Fibroblast of pulmonary artery (primary cell): ENCODE results near the gene AGAP1.
"Not testable (repeated sequence)": the region's sequence is repeated elsewhere in the genome, so short reads cannot be mapped to it uniquely, and the experiment has no call there.

ENCODE experiments used
- DNase-seq: peaks from one replicate; pipeline ENCODE4 v3.0.0-alpha.2; 2010; ENCODE audit warnings: low read depth
- H3K4me3 ChIP-seq: replicated peaks from 2 replicates; pipeline ENCODE4 v1.5.1; 2011; ENCODE audit warnings: low read depth, mild to moderate bottlenecking, control low read depth, low read length, moderate library complexity
- TF ChIP-seq, protein P1 (sequence below): IDR thresholded peaks from 2 replicates; pipeline ENCODE4 v1.5.1; 2011; ENCODE audit warnings: mild to moderate bottlenecking, control low read depth, low read length, inconsistent platforms; ENCODE audit errors: missing control alignments

The AGAP1 gene

DNA sequence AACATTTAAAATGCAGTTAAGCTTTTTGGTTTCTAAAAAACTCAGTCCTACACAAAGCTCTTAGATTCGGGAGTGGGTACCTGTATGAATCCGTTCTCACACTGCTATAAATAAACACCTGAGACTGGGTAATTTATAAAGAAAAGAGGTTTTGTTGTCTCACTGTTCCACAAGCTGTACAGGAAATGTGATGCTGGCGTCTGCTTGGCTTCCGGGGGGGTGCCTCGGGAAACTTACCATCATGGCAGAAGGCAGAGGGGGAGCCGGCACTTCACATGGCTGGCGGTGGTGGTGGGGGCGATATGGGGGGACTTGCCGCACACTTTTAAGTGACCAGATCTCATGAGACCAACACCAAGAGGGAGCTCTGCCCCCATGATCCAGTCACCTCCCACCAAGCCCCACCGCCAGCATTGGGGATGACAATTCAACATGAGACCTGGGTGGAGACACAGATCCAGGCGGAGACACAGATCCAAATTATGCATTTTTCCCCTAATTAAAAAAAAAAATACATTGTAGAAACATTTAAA lies 451.8 kb downstream of the AGAP1 start:
- DNase-seq: no peak
- H3K4me3 ChIP-seq: no peak overlapping the region
- TF ChIP-seq, protein P1, sequence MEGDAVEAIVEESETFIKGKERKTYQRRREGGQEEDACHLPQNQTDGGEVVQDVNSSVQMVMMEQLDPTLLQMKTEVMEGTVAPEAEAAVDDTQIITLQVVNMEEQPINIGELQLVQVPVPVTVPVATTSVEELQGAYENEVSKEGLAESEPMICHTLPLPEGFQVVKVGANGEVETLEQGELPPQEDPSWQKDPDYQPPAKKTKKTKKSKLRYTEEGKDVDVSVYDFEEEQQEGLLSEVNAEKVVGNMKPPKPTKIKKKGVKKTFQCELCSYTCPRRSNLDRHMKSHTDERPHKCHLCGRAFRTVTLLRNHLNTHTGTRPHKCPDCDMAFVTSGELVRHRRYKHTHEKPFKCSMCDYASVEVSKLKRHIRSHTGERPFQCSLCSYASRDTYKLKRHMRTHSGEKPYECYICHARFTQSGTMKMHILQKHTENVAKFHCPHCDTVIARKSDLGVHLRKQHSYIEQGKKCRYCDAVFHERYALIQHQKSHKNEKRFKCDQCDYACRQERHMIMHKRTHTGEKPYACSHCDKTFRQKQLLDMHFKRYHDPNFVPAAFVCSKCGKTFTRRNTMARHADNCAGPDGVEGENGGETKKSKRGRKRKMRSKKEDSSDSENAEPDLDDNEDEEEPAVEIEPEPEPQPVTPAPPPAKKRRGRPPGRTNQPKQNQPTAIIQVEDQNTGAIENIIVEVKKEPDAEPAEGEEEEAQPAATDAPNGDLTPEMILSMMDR: no peak

DNA sequence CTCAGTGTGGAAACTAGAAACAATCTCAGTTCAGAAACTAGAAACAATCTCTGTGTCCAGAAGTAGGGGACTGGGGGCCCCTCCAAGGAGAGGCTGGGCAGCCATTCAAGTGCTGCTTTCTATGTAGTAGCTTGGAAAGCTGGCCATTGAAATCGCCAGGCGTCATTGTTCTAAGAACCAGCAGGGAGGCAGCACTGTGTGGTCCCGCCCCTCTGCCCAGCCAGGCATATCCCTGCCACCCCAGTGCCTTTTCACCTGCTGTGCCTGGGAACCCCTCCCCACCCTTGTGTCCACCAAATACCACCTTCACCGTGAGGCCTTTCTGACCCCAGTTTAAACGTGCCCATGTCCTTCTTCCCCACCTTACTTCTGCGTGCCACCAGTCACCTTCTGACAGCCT lies 452.7 kb downstream of the AGAP1 start:
- TF ChIP-seq, protein P1: no peak
- no peak for DNase-seq
- no peak overlapping the region for H3K4me3 ChIP-seq

DNA sequence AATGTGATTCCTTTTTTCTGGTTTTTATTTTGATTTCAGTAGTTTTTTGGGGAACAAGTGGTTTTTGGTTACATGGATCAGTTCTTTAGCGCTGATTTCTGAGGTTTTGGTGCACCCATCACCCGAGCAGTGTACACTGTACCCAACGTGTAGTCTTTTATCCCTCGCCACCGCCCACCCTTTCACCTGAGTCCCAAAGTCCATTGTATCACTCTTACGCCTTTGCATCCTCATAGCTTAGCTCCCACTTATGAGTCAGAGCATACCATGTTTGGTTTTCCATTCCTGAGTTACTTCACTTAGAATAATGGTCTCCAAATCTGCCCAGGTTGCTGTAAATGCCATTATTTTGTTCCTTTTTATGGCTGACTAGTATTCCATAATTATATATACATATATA lies 453.2 kb downstream of the AGAP1 start:
- not testable (repeated sequence) for DNase-seq, H3K4me3 ChIP-seq

DNA sequence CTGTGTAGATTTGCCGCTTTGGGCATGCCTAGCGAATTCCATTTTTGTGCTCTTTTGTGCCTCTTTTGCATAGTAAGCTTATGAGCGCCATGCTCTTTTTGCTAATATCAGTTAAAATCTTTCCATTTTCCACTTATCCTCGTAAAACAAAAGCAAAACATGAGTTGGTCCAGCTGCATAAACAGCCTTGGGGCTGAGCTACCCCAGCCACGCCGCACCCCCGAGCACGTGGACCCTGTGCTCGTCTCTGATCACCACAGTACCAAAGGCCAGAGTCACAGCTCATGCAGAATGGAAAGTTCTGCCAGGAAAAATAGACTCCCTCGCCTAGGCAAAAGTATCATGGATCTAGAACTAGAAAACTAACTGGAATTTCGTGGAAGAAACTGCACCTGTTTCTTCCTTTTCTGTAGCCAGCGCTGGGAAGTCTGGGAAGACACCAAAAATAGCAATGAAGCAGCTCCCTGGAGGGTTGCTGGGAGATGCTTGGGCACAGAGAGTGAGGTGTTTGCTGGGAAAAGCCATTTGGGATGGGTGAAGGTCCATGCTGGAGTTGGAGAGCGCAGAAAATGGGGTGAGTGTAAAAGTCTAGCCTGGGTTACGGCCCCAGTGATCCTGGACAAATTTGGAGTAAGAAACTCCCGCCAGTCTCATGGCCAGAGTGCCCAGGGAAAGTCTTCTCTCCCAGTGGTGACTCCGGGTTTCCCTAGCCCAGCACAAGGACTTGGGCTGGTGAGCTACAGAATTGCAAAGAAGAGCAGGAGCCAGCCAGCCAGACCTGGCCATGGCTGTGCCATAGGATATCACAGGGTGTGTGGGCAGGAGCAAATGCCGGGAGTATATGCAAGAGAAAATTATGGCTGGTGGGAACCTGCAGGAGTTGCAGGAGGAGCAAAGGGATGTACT lies 456.0 kb downstream of the AGAP1 start:
- TF ChIP-seq, protein P1: no peak
- no peak overlapping the region for H3K4me3 ChIP-seq
- DNase-seq: no peak

DNA sequence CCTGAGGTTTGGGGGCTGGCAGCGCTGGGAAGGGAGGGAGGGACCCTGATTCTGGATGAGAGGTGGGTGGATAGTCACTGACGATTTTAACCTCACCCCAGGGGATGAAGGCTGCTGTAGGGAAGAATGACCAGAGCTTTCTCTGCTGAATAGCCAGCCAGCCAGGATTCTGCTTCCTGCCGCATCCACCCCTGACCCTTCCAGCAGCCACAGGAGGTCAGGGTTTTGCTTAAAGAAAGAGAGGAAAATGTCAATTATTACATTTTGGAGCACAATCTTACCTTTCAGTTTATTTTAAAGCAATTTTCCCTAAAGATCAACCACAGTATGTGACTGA lies 456.6 kb downstream of the AGAP1 start:
- DNase-seq: no peak
- TF ChIP-seq, protein P1: no peak
- no peak overlapping the region for H3K4me3 ChIP-seq

DNA sequence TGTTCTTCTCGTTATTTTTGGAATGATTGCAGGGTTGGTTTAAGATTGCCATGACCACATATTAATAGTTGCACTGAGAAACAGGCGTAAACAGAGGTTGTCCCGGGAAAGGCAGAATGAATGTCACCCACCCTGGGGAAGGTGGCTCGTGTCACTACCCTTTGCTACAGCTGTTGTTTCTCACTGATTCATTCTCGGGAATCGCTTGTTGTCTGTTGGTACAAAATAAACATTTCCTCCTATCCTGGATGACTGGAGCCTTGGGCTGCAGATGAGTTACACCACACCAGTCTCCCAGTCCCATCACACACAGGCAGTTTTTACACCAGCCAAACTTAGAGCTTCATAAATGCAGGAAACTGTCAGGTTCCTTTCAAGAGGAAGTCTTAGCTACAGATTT lies 457.6 kb downstream of the AGAP1 start:
- DNase-seq: no peak
- no peak overlapping the region for H3K4me3 ChIP-seq
- TF ChIP-seq, protein P1: no peak

DNA sequence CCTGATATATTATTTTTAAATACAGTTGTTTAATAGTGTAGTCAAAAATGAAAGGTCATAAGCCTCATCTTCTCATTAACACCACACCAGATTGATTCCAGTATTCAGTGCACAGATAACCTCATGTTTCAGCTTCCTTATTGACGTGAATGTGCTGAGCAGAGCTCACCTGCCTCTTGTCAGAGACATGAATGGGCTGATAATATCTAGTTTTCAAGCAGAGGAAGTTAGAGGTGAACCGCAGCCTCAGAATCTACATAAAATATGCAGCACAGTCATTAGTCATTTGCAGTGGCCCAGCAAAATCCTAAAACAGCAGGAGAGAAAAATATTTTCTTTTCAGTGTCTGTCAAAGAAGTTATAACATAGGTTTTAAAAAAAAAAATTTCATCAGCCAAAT lies 458.1 kb downstream of the AGAP1 start:
- TF ChIP-seq, protein P1: no peak
- no peak overlapping the region for H3K4me3 ChIP-seq
- no peak for DNase-seq
